SKM-1 treated with dmso at 0.1 percent for 144 hours (cell line): ENCODE measurements around the gene LYZ.

ENCODE experiments used
- DNase-seq: peaks from one replicate; lab custom pipeline; 2025; ENCODE audit not compliant: unreplicated experiment; lab: John Stamatoyannopoulos, UW

LYZ gene

DNA sequence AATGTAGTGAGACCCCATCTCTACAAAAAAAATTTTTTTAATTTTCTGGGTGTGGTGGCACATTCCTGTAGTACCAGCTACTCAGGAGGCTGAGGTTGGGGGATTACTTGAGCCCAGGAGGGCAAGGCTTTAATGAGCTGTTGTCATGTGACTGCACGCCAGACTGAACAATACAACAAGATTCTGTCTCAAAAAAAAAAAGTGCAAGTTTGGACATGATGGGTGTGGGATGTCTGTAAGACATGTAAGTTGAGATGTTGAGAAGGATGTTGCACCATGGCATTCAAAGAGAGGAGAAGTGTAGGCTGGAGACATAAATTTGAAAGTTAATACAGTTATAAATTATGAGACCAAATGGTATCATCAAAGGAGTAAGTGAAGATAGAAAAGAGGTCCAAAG lies 34.9 kb downstream of the LYZ start:
- DNase-seq, result no peak

DNA sequence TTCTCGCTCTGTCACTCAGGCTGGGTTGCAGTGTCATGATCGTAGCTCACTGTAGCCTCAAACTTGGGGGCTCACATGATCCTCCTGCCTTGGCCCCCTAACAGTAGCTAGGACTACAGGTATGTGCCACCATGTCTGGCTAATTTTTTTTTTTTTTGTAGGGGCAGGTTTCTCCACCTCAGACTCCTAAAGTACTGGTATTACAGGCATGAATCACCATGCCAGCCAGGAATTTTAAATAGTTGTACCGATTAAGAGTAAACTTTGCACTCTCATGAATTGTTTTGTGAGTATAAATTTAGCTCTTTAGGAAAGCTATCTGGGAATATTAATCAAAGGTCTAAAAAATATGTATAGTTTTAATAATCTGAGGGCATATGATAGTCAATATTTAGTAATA lies 36.9 kb downstream of the LYZ start:
- DNase-seq, result no peak

GRCh38 chr12:69386921-69387320 lies 38.7 kb downstream of the LYZ start:
- no peak for DNase-seq

GRCh38 chr12:69388371-69388770 lies 40.2 kb downstream of the LYZ start:
- no peak for DNase-seq

DNA sequence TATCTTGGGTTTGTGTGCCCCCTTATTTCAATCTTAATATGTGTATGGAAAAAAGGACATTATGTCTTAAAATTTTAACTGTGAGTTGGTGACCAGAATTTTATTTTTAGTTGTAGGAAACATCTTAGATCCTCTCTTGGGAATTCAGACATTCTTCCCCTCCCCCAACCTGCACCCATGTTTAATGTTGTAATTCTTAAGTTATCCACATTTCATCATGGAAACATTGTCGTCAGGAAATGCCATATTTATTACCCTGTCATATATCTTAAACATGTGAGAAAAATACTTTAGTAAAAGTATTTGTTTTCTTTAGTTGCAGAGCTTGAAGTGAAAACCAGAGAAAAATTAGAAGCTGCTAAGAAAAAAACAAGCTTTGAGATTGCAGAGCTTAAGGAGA lies 41.6 kb downstream of the LYZ start:
- no peak for DNase-seq

- DNase-seq, result no peak
Observed at GRCh38 chr12:69392179-69392928, 44.2 kb downstream of the LYZ start.

DNA sequence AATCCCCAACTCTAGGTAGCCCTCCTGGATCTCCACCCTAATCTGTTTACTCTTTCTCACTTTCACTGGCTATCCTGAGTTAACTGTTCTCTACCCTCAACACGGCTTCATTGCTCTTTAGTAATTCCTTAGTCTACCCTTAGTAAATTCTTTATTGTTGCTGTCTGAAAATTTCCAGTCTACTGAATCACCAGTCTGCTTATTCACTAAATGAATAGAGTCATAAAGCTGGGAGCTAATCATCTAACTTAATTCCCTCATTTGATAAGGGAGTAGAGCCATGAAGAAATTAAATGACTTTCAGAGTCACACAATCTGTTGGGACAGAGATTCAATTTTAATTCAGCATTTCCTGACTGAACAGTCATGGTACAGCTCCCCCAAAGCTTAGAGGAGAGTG lies 47.9 kb downstream of the LYZ start:
- DNase-seq, result no peak

DNA sequence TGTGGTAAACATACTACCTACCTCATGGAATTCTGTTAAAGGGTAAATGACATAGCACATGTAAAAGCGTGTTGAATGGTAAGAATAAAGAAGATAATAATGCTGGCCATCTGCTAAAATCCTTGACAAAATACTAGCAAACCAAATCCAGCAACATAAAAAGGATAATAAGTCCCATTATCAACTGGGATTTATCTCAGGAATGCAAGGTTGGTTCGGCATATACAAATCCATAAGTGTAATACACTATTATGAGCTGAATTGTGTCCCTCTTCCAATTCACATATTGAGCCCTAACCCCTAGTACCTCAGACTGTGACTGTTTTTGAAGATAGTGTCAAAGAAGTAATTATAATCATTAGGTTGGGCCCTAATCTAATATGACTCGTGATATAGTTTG lies 48.8 kb downstream of the LYZ start:
- DNase-seq, result no peak

- no peak for DNase-seq
Observed at GRCh38 chr12:69397978-69398377, 49.8 kb downstream of the LYZ start.

DNA sequence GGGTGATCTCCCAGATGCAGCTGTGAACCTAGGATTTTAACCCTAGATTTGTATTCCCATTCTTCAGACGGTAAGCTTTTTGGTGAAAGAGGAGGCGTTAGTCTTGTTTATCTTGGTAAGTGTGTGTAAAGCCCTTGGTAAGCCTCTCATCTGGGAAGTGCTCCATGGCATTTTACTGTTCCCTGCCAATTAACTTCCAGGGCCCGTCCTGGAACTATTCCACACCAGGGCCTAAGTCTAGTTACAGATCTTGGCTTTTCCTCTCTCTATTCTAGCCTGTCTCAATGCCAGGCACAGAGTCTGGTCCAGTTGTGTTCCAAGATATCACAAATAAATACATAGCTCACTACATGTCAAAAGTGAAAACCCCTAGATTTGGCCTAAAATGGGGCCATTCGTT lies 53.8 kb downstream of the LYZ start:
- DNase-seq, result no peak
